HUES6 (cell line): ENCODE results near the gene MAPK1.
"Not testable (repeated sequence)": the region's sequence is repeated elsewhere in the genome, so short reads cannot be mapped to it uniquely, and the experiment has no call there.

Experiments used
- H3K27ac ChIP-seq: 2 replicates; pipeline ENCODE4 v1.7.0; 2013; ENCODE audit warnings: low read depth, mild to moderate bottlenecking, low read length, inconsistent platforms
- H3K27me3 ChIP-seq: 2 replicates; pipeline ENCODE4 v1.6.1; 2013; ENCODE audit warnings: low read length; ENCODE audit not compliant: control insufficient read depth, insufficient read depth
- H3K36me3 ChIP-seq: 2 replicates; pipeline ENCODE4 v1.6.1; 2013; ENCODE audit warnings: low read length; ENCODE audit not compliant: control insufficient read depth, insufficient read depth
- H3K4me1 ChIP-seq: 2 replicates; pipeline ENCODE4 v1.6.1; 2013; ENCODE audit warnings: low read length; ENCODE audit not compliant: control insufficient read depth, insufficient read depth
- H3K4me3 ChIP-seq: 2 replicates; pipeline ENCODE4 v1.5.1; 2013; ENCODE audit warnings: low read depth, low read length
- H3K9ac ChIP-seq: one replicate; pipeline ENCODE4 v1.6.1; 2013; ENCODE audit warnings: mild to moderate bottlenecking, low read length
- H3K9me3 ChIP-seq: 2 replicates; pipeline ENCODE4 v1.6.1; 2013; ENCODE audit warnings: low read depth, low read length; ENCODE audit not compliant: control insufficient read depth, insufficient read depth

Gene MAPK1

GRCh38 chr22:21815958-21816357 lies 51.5 kb downstream of the MAPK1 start:
- Histone ChIP-seq H3K4me3 (no peak overlapping the region), H3K9me3 (no peaks in the 10 kb centered on the region; the same call in 1 of the 2 replicates), H3K4me1 (peaks cover 16% of the 10 kb centered on the region), H3K36me3 (no peaks in the 10 kb centered on the region), H3K27ac (no peak overlapping the region), H3K27me3 (no peaks in the 10 kb centered on the region), H3K9ac (no peak overlapping the region)

- Histone ChIP-seq H3K9ac (no peak overlapping the region), H3K36me3 (no peaks in the 10 kb centered on the region), H3K4me3 (no peak overlapping the region), H3K4me1 (peaks cover 16% of the 10 kb centered on the region), H3K9me3 (no peaks in the 10 kb centered on the region; the same call in 1 of the 2 replicates), H3K27ac (no peak overlapping the region), H3K27me3 (no peaks in the 10 kb centered on the region)
Observed at GRCh38 chr22:21815357-21815756, 52.1 kb downstream of the MAPK1 start.

- no peak overlapping the region for H3K4me3 ChIP-seq
Observed at GRCh38 chr22:21811982-21812381, 55.5 kb downstream of the MAPK1 start.

GRCh38 chr22:21807544-21808529 lies 59.6 kb downstream of the MAPK1 start:
- H3K36me3 ChIP-seq: peaks cover 48% of the 10 kb centered on the region
- H3K27me3 ChIP-seq: no peaks in the 10 kb centered on the region
- no peak overlapping the region for H3K27ac ChIP-seq
- H3K4me3 ChIP-seq: no peak overlapping the region
- no peaks in the 10 kb centered on the region; the same call in 1 of the 2 replicates for H3K9me3 ChIP-seq
- H3K4me1 ChIP-seq: no peaks in the 10 kb centered on the region
- no peak overlapping the region for H3K9ac ChIP-seq

More at GRCh38 chr22:21811982-21812381, 55.5 kb downstream of the MAPK1 start:
- H3K27me3 ChIP-seq: no peaks in the 10 kb centered on the region
- H3K36me3 ChIP-seq: peaks cover 7% of the 10 kb centered on the region
- no peak overlapping the region for H3K9ac ChIP-seq
- H3K4me1 ChIP-seq: no peaks in the 10 kb centered on the region
- no peak overlapping the region for H3K27ac ChIP-seq
- no peaks in the 10 kb centered on the region; the same call in 1 of the 2 replicates for H3K9me3 ChIP-seq

- H3K9ac ChIP-seq: not testable (repeated sequence)
Observed at GRCh38 chr22:21805325-21805724, 62.1 kb downstream of the MAPK1 start.

GRCh38 chr22:21803811-21804249 lies 63.6 kb downstream of the MAPK1 start:
- Histone ChIP-seq H3K9me3 (no peaks in the 10 kb centered on the region), H3K36me3 (peaks cover 83% of the 10 kb centered on the region), H3K27ac (no peak overlapping the region), H3K4me1 (no peaks in the 10 kb centered on the region), H3K27me3 (no peaks in the 10 kb centered on the region), H3K9ac (no peak overlapping the region), H3K4me3 (no peak overlapping the region)

More at GRCh38 chr22:21805325-21805724, 62.1 kb downstream of the MAPK1 start:
- H3K4me3 ChIP-seq, H3K27me3 ChIP-seq, H3K9me3 ChIP-seq, H3K27ac ChIP-seq, H3K4me1 ChIP-seq: not testable (repeated sequence)
- peaks cover 72% of the 10 kb centered on the region for H3K36me3 ChIP-seq

GRCh38 chr22:21802673-21803072 lies 64.8 kb downstream of the MAPK1 start:
- Histone ChIP-seq H3K9ac (no peak overlapping the region), H3K4me3 (no peak overlapping the region), H3K36me3 (peaks cover 94% of the 10 kb centered on the region), H3K27me3 (no peaks in the 10 kb centered on the region), H3K4me1 (no peaks in the 10 kb centered on the region), H3K9me3 (no peaks in the 10 kb centered on the region), H3K27ac (no peak overlapping the region)

GRCh38 chr22:21802056-21802455 lies 65.4 kb downstream of the MAPK1 start:
- Histone ChIP-seq H3K9ac (no peak overlapping the region), H3K4me3 (no peak overlapping the region), H3K4me1 (no peaks in the 10 kb centered on the region), H3K9me3 (no peaks in the 10 kb centered on the region), H3K27ac (no peak overlapping the region), H3K27me3 (no peaks in the 10 kb centered on the region), H3K36me3 (peaks cover 93% of the 10 kb centered on the region)

- not testable (repeated sequence) for H3K4me1 ChIP-seq, H3K9ac ChIP-seq, H3K27ac ChIP-seq, H3K9me3 ChIP-seq, H3K4me3 ChIP-seq, H3K27me3 ChIP-seq
- peaks cover 93% of the 10 kb centered on the region for H3K36me3 ChIP-seq
Observed at GRCh38 chr22:21801304-21801644, 66.2 kb downstream of the MAPK1 start.

GRCh38 chr22:21800552-21801303 lies 66.7 kb downstream of the MAPK1 start:
- no peaks in the 10 kb centered on the region for H3K9me3 ChIP-seq
- H3K27me3 ChIP-seq: no peaks in the 10 kb centered on the region
- H3K27ac ChIP-seq: no peak overlapping the region
- H3K36me3 ChIP-seq: peaks cover 93% of the 10 kb centered on the region
- H3K9ac ChIP-seq: no peak overlapping the region
- H3K4me1 ChIP-seq: no peaks in the 10 kb centered on the region
- no peak overlapping the region for H3K4me3 ChIP-seq
